ENCODE data around the gene EPHA2.

GRCh38 chr1:16124377-16125087, 31.3 kb downstream of the EPHA2 start:
- no peak for TF ChIP-seq POLR2A (IDR thresholded peaks at IDR 0.05; ENCODE audit: extremely low read depth, insufficient read length)
- no peak for TF ChIP-seq CTCF (IDR thresholded peaks at IDR 0.05; ENCODE audit: low read depth, low read length)
